Activated CD4-positive, CD25-positive, alpha-beta regulatory T cell treated with anti-CD3 and anti-CD28 coated beads, Interleukin-2, amount 50 U/mL, for 24 hours (primary cell): ENCODE results near the gene DKKL1.

ENCODE experiments used
- ATAC-seq, 2 donors: fragments of 150-1000 bp; cut with Tn5 transposase; one replicate each; pipeline ENCODE4 v1.10.0; 2021; ENCODE audit warnings: mild to moderate bottlenecking in 1 of 2, moderate library complexity in 1 of 2

Gene DKKL1

GRCh38 chr19:49338023-49338677, 25.5 kb upstream of the DKKL1 start:
- ATAC-seq, result no peak

- ATAC-seq, result no peak
Observed at GRCh38 chr19:49338691-49339300, 24.9 kb upstream of the DKKL1 start.

- no peak for ATAC-seq
Observed at GRCh38 chr19:49339301-49340068, 24.2 kb upstream of the DKKL1 start.

GRCh38 chr19:49340069-49340864, 23.4 kb upstream of the DKKL1 start:
- no peak for ATAC-seq

GRCh38 chr19:49340865-49341718, 22.6 kb upstream of the DKKL1 start:
- no peak for ATAC-seq

- ATAC-seq, result no peak
Observed at GRCh38 chr19:49342291-49342721, 21.4 kb upstream of the DKKL1 start.

GRCh38 chr19:49343123-49343522, 20.6 kb upstream of the DKKL1 start:
- no peak for ATAC-seq

- no peak for ATAC-seq
Observed at GRCh38 chr19:49344505-49345423, 18.9 kb upstream of the DKKL1 start.

GRCh38 chr19:49347191-49347590, 16.5 kb upstream of the DKKL1 start:
- ATAC-seq, result no peak

GRCh38 chr19:49347835-49348234, 15.8 kb upstream of the DKKL1 start:
- ATAC-seq, result peak in 1 of 2 donors; percentile 49

- no peak for ATAC-seq
Observed at GRCh38 chr19:49348305-49349189, 15.1 kb upstream of the DKKL1 start.

GRCh38 chr19:49349567-49349966, 14.1 kb upstream of the DKKL1 start:
- no peak for ATAC-seq

GRCh38 chr19:49355909-49356353, 7.7 kb upstream of the DKKL1 start:
- no peak for ATAC-seq

GRCh38 chr19:49356382-49356781, 7.3 kb upstream of the DKKL1 start:
- ATAC-seq, result no peak

- no peak for ATAC-seq
Observed at GRCh38 chr19:49357186-49357585, 6.5 kb upstream of the DKKL1 start.

GRCh38 chr19:49359851-49360820, 3.5 kb upstream of the DKKL1 start:
- no peak for ATAC-seq

GRCh38 chr19:49361438-49362047, 2.1 kb upstream of the DKKL1 start:
- no peak for ATAC-seq
